Neural progenitor cell (in vitro differentiated cells): Measurements from ENCODE around the gene TSHZ3.

Source experiments
- CTCF ChIP-seq: fragments of 200-600 bp; sonication (generic); IDR thresholded peaks from 2 replicates; pipeline ENCODE4 v1.5.1; 2017; ENCODE audit warnings: antibody characterized with exemption, mild to moderate bottlenecking
- EZH2 ChIP-seq: fragments of 200-600 bp; sonication (generic); IDR thresholded peaks from 2 replicates; pipeline ENCODE4 v1.6.1; 2017; ENCODE audit warnings: antibody characterized with exemption, mild to moderate bottlenecking, moderate library complexity
- EZH2phosphoT487 ChIP-seq: fragments of 200-600 bp; sonication (generic); IDR thresholded peaks from 2 replicates; pipeline ENCODE4 v1.6.1; 2017; ENCODE audit warnings: antibody characterized with exemption

GRCh38 chr19:31378404-31378803 lies 29.2 kb upstream of the TSHZ3 start:
- no peak for TF ChIP-seq CTCF
- TF ChIP-seq EZH2phosphoT487: no peak
- no peak for TF ChIP-seq EZH2
